ENCODE measurements around the gene MRPL37. TPM values are rescaled to one million over a fixed set of nuclear protein-coding genes. Genes with fewer than 3 reads are reported as not detected.

The MRPL37 gene
- total RNA-seq, 1 experiment from 2014 or later: 138 TPM

DNA sequence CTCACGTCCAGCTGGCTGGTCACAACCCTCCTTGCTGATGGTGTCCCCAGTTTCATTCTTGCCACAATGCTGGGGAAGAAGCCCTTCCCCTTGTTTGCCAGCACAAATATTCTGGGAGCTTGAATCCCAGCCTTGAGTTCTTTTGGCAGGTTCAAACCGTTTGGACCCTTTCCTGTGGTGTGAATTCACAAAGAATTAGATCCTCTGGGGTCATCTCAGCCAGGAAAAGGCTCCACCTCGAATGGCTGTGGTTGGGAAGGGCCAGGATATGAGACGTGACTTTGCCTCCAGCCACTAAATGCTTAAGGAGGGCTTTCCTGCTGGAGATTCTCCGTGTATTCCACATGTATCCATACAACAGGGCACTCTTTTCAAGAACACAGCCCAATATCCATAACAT is 66.9 kb downstream of the MRPL37 start:
- ATAC-seq (no peak), DNase-seq (ENCODE audit: low read depth, low spot score) (no peak)
- H3K4me1 ChIP-seq (ENCODE audit: control insufficient read depth, insufficient read depth, low read length): no peaks in the 10 kb centered on the region
- BruUV-seq (replicated peaks): no TSS peak
- TF ChIP-seq, protein P1, sequence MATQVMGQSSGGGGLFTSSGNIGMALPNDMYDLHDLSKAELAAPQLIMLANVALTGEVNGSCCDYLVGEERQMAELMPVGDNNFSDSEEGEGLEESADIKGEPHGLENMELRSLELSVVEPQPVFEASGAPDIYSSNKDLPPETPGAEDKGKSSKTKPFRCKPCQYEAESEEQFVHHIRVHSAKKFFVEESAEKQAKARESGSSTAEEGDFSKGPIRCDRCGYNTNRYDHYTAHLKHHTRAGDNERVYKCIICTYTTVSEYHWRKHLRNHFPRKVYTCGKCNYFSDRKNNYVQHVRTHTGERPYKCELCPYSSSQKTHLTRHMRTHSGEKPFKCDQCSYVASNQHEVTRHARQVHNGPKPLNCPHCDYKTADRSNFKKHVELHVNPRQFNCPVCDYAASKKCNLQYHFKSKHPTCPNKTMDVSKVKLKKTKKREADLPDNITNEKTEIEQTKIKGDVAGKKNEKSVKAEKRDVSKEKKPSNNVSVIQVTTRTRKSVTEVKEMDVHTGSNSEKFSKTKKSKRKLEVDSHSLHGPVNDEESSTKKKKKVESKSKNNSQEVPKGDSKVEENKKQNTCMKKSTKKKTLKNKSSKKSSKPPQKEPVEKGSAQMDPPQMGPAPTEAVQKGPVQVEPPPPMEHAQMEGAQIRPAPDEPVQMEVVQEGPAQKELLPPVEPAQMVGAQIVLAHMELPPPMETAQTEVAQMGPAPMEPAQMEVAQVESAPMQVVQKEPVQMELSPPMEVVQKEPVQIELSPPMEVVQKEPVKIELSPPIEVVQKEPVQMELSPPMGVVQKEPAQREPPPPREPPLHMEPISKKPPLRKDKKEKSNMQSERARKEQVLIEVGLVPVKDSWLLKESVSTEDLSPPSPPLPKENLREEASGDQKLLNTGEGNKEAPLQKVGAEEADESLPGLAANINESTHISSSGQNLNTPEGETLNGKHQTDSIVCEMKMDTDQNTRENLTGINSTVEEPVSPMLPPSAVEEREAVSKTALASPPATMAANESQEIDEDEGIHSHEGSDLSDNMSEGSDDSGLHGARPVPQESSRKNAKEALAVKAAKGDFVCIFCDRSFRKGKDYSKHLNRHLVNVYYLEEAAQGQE (IDR thresholded peaks at IDR 0.05; ENCODE audit: insufficient read depth in 1 of 2, low read depth in 2 of 2, low read length in 1 of 2): no peak
- TF ChIP-seq SIN3A (IDR thresholded peaks at IDR 0.05; ENCODE audit: borderline replicate concordance, insufficient read depth, low read depth, low read length) (no peak), TCF7L2 (IDR thresholded peaks at IDR 0.05; ENCODE audit: low read depth, low read length) (no peak), POLR2AphosphoS5 (IDR thresholded peaks at IDR 0.05; ENCODE audit: low read depth, low read length) (no peak)
- no peak overlapping the region for H3K27ac ChIP-seq (ENCODE audit: low read length)
- no peaks in the 10 kb centered on the region for H3K9me3 ChIP-seq (ENCODE audit: control insufficient read depth, insufficient read depth, low read depth, low read length)
- in situ Hi-C loops (cut with HindIII; ENCODE audit: low pct_unique_long_range_greater_than_20kb, low sequenced_read_pairs) (no loop called here), intact Hi-C loops (cut with micrococcal nuclease; ENCODE audit: unreplicated experiment) (no loop called here)
- H3K4me3 ChIP-seq (ENCODE audit: low read depth in 2 of 2, low read length in 2 of 2): no peak overlapping the region
- H3K36me3 ChIP-seq (ENCODE audit: control insufficient read depth, insufficient read depth, low read length): no peaks in the 10 kb centered on the region
- H3K27me3 ChIP-seq (ENCODE audit: control insufficient read depth, insufficient read depth, low read length): no peaks in the 10 kb centered on the region
- ChIA-PET POLR2A (no interaction called here), CTCF (no interaction called here)

Other genes starting within 250 kb of the MRPL37 start
- not detected for gene LDLRAD1, start 182.0 kb upstream of the MRPL37 start, total RNA-seq (2021; ENCODE audit: unreplicated experiment)
- gene TMEM59, start 147.0 kb upstream of the MRPL37 start, total RNA-seq (2021; ENCODE audit: unreplicated experiment): 174 TPM
- gene TCEANC2, start 146.6 kb upstream of the MRPL37 start, total RNA-seq (2021; ENCODE audit: unreplicated experiment): 5.1 TPM
- not detected for gene CDCP2, start 47.2 kb upstream of the MRPL37 start, total RNA-seq (2021; ENCODE audit: unreplicated experiment)
- gene CYB5RL, start 137 bp upstream of the MRPL37 start, total RNA-seq (2021; ENCODE audit: unreplicated experiment): 19.4 TPM
- 22.5 TPM for gene SSBP3, start 206.2 kb downstream of the MRPL37 start, total RNA-seq (2021; ENCODE audit: unreplicated experiment)

All from Panc1 (cell line).